Tibial nerve (tissue), 3 donors: ENCODE results near the gene OR52N5.

Experiments
- POLR2A ChIP-seq, 2 donors: fragments of 450-650 bp; IDR thresholded peaks; one replicate each; pipeline ENCODE4 v1.6.1; 2017; ENCODE audit warnings: antibody characterized with exemption in 2 of 2, mild to moderate bottlenecking in 2 of 2, moderate library complexity in 2 of 2
- TF ChIP-seq, protein P1 (sequence below), 5 experiments: fragments of 200-600 bp in 3 of 5; fragments of 450-650 bp in 2 of 5; sonication (generic) in 3 of 5; IDR thresholded peaks; one replicate each; pipeline ENCODE4 v1.5.1; 2016 to 2019; ENCODE audit warnings: antibody characterized with exemption in 5 of 5, mild to moderate bottlenecking in 3 of 5, moderate library complexity in 2 of 5

DNA sequence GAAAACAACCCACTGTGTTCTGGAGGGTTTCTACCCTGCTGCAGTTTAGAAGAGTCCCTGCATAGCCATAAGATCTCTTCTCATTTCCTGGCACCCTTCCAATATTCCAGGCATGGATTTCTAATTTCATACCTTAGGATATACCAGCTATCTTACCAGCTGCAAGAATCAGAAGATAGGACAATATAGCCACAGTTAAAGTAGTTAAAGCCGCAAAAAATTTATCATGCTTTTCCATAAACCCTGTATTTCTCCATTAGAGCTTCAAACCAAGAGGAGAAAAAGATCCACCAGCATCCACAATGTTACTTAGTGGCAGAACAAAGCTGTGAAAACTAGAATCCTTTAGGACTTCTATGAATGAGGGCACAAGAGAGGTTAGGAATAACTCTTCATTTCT, 55.5 kb downstream of the OR52N5 start:
- TF ChIP-seq, protein P1, sequence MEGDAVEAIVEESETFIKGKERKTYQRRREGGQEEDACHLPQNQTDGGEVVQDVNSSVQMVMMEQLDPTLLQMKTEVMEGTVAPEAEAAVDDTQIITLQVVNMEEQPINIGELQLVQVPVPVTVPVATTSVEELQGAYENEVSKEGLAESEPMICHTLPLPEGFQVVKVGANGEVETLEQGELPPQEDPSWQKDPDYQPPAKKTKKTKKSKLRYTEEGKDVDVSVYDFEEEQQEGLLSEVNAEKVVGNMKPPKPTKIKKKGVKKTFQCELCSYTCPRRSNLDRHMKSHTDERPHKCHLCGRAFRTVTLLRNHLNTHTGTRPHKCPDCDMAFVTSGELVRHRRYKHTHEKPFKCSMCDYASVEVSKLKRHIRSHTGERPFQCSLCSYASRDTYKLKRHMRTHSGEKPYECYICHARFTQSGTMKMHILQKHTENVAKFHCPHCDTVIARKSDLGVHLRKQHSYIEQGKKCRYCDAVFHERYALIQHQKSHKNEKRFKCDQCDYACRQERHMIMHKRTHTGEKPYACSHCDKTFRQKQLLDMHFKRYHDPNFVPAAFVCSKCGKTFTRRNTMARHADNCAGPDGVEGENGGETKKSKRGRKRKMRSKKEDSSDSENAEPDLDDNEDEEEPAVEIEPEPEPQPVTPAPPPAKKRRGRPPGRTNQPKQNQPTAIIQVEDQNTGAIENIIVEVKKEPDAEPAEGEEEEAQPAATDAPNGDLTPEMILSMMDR (IDR thresholded peaks at IDR 0.05): no peak
- no peak for TF ChIP-seq POLR2A (IDR thresholded peaks at IDR 0.05)
